NCI-H82 treated with DMSO at 0.1 percent for 48 hours (cell line): ENCODE data around the gene EHD3.

Experiments
- DNase-seq: peaks from one replicate; lab custom pipeline; 2025; ENCODE audit not compliant: unreplicated experiment; lab: John Stamatoyannopoulos, UW

EHD3 gene

DNA sequence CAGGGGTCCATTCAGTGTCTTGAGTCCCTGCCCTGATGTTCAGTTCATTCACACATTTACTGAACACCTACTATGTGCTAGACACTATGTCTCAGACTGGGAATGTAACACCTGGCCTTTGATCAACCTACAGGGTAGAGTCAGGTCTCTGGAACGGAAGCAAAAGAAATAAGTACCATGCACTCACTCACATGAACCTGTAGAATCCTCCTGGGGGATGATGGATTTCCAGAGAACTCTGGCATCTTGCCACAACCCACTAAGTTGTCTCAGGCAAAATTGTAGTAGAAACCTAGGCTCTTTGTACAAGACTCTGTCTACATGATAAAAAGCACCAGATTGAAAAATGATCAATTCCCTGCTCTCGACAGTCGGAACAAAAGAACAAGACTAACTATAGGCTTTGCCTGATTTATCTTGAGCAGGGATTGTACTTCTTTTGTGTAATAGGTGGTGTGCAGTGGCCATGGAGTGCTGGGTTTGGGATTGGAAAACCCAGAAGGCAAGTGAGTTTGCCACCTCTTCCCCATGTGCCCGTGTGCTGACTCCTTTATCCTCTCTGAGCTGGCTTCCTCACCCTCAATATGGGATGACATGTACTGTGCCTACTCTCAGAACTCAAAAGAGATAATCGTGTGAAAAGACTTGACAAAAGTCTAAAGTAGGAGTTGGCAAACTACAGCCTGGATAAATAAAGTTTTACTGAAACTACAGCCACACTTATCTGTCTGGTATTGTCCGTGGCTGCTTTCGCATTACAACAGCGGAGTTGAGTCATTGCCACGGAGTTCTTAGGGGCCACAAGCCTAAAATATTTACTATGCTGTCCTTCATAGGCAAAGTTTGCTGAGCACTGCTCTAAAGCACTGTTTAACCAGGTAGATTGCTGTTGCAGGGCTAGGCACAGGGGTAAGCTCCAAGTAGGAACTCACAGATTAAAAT is 21.0 kb upstream of the EHD3 start:
- DNase-seq, result peak; percentile 2

DNA sequence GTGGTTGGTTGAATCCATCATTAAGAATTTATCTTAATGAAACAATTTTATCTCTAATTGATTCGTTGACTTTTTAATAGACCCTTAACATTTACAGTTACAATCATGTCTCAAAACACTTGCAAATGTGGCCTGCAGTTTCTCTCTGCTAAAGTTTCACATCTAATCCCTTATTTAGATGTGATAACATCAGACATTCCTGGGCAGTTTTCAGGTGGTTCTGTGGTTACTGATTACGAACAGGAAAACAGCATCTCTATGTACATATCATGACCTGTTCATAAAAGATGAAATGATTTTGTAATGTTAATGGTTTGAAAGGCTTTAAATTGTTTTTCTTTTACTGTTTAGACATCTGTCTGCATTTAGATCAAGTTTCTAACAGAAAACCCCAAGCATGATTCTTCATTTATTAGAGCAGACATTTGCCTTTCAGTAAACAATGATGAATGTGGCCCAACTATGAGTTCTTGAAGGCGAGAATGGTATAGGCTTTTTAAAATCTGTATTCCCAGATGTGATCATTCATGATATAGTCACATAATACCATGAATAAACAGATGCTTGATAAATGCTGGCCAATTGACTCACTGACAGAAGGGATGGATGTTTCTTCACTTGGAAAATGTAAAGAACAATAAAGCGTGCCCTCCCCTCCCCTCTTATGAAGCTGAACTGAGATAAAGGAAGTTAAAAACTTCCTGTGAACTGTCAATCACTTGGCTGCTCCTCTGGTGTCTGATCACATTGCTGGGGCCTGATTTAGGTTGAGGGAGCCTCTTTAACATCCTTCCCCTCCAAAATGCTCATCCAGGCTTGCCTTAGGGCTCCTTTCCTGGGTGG is 20.1 kb upstream of the EHD3 start:
- no peak for DNase-seq

DNA sequence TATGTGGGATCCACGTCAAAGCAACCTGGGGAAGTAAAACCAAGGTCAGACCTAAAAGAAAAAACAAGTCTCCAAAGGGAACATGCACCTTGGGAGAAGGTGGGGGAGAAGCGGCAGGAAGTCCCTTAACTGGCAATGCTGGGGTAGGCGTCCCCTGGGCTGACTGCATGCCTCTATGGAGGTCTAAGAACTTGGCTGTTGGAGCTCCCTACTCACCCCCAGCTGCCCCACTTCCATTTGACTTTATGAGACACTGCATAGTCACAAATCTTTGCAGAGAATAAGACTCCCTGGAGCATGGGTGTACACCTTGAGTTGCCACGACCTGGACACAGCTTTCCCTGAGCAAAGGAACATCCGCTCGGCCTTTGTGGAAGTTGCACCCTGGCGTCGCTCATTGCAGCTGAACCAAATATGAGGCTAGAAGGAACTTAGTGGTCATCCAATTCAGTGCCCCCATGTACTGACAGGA is 19.5 kb upstream of the EHD3 start:
- DNase-seq, result no peak

DNA sequence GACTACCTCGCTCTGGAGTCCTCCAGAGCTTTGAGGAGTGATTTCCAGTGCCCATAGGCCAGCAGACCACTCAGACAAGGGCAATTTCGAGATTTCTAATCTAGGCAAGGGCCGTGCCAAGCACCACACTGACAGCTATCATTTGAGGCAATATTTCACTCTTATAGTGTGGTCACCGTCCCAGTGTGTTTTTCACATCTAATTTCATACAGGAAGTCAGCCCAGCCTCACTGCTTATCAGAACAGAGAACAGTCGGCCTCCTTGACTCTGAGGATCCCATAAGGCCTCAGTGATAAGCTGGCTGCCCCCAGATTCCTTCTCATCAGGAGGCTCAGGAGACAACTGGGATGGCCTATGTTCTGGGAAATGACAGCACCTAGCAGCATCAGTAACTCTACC is 17.2 kb upstream of the EHD3 start:
- no peak for DNase-seq

DNA sequence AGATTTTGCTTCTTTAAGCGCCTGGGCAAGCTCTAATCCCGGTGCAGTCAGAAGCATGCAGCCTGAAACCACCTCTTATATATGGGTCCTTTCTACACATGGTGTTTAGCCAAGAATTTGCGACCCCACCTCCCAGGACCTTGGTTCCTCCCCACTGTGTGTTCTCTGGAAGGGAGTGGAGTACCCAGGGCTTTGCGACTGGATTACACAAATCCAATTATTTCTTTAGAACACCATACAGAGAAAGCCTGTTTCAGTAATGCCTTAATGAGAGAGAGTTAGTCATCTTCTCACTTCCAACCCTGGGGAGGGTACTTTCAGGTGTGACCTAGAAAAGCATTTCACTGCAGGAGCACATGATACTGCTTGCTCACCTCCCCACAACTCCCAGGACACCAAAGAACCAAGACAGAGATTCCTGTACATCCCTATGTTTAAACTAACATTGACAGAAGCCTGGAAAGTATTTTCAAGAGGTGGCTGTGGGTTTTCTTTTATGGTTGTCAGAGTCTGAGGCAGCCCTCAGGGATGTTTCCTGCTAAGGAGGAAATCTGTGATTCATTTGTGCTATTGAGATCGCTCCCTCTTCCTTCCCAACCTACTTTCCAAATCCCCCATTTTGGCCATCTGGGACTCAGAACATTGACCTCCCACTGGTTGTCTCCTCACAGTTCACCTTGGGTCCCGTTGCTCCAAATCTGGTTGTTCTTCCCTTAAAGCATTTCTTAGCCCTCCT is 16.3 kb upstream of the EHD3 start, which contains the start of gene CAPN14:
Gene CAPN14 (minus strand): TSS at position 51 of the 736 bp plus-strand sequence. CDS start 12,068 bp downstream, outside the sequence.
- peak; percentile 75 for DNase-seq

DNA sequence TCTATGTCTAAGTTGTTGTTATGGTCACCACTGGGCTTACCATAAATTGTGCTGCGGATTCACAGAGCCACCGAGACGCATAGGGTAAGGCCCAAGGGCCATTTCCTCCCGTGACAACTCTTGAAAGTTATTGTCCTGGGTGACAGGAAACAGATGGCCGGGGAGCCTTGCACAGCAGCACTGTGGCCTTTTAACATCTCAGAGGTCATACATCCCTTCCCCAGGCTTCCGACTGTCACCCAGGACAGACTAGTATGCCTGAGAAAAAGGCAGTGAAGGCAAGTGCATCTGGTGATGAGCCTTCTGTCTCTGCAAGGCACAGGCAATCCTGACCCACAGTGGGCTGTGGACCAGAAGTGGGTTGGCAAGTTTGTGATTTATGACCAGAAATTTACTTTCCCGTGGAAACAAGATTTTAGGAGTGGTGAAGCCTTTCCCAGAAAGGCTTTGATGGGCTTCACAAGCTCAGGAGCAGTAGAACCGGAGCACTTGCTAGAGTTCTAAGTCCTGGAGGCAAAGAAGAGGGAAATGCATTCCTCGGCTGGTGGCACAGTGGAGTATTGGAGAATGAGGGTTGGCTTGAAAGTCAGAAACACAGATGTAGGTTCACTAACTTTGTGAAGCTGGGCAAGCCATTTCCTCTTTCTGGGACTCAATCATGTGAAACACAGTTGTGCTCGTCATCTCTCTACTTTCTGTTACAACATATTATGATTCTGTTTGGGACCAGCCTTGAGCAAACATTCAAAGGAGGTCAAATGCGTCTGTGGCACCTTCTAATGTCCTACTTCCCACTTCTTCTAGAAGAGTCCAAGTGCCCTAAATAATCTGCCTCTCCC is 14.6 kb upstream of the EHD3 start:
- no peak for DNase-seq

DNA sequence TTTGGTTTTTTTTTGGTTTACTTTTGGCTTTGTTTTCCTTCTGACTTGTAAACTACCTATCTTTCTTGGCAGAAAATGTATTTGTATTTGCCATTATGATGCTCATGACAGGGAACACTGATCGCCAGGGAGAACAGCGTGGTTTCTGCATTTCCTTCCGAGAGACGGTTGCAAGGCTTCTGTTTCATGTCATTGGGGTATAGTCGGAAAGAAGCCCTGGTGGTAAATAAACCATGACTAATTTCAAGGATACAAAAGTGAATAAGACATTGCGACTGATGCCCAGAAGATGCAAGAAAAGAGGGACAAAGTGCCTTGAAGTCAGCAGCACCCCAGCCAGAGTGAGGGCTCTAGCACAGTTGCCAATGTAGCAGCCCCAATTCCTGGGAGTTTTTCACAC is 12.4 kb upstream of the EHD3 start:
- no peak for DNase-seq

DNA sequence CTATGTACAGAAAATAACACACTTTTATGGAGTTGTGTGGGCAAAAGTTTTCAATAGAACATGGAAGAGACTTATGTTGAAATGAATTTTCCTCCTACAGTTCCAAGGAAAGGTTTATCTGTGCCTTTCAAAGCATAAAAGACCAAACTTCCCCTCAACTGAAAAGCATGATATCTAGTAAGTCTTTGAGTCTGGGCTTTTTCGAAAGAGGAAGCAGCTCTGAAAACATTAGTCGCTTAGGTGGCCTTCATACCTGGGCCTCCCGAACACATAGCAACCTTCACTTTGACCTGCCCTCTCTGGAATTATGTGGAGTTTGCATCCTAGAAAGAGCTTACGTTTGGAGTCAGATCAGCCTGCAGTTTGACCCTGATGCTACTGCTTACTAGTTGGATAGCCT is 11.9 kb upstream of the EHD3 start:
- DNase-seq, result no peak

DNA sequence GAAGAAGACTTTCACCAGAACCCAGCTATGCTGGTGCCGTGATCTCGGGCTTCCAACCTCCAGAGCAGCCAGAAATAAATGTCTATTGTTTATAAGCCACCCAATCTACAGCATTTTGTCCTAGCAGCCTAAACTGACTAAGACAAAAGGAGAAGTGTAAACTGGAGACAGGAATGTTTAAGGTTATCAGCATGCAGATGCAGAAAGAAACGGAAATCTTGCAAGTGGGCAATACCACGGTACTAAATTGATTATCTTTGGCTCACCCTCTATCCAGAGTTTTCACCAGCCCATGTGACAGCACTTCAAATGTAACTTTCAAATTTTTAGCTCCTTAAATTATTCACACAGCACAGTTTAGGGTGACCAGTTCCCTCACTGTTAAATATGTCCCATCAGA is 10.9 kb upstream of the EHD3 start:
- DNase-seq, result no peak

DNA sequence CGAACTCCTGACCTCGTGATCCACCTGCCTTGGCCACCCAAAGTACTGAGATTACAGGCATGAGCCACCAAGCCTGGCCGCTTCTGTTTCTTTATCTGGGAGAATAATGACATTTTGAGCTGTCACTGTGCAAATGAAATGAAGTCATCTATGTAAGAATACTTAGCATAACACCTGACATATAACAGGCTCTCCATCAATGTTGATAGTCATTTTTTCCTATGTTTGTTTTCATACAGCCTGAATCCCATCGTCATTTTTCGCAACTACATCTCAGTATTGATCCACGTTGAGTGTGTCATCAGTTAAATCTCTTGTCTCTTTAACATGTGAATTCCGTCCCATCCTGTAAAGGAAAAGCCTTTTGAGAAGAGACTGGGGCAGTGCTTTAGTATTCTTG is 10.2 kb upstream of the EHD3 start:
- no peak for DNase-seq

DNA sequence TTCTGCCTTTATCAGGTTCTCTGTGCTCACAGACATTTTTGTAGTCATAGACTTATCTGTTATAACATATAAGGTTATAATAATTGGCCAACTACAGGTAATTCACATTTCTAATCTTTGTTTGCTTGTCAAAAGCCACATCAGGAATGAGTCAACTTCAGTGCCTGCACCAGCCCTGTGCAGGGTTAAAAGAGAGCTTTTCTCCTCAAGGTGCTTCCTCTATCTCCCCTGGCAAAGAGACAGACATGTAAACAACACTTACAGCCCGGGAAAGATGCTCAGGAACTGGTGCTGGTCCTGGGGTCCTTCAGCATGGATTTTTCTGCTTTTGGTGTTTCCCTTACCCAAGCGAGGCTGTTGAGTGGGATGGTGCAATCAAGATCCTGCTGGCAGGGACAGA is 7.7 kb upstream of the EHD3 start:
- no peak for DNase-seq

DNA sequence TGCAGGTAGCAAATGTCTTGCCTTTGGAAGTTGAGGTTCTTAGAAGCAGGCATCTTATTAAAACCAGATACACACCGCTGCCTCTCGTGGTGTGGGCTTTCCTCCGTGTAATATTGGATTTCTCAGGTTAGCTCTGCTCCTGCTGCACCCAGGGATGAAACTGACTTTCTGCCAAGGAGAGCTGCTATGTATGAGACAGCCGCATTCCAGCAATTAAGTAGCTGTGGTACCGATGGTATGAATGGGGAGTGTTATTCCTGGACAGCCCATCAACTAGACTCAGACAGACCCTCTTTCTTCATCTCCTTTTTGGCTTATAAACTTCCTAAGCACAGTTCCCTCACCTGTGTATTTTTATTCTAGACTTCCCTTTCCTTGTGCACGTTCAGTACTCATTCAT is 6.8 kb upstream of the EHD3 start:
- no peak for DNase-seq

DNA sequence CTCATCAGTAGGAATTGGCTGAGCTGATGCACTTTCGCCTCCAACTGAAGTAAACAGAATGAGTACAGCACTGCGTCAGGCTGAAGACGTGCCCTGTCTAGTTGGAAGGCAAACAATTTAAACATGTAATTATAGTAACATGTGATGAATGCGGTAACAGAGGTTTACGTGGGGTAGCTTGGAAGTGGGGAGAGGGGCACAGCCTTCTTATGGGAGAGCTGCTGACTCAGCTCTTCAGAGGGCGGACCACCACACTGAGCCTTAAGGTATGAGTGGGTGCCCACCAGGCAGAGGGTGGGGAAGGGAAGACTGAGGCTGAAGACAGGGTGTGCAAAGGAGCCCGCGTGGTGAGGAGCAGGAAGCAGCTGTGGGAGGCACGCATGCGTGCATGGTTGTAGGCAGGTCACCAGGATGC is 6.2 kb upstream of the EHD3 start:
- no peak for DNase-seq

DNA sequence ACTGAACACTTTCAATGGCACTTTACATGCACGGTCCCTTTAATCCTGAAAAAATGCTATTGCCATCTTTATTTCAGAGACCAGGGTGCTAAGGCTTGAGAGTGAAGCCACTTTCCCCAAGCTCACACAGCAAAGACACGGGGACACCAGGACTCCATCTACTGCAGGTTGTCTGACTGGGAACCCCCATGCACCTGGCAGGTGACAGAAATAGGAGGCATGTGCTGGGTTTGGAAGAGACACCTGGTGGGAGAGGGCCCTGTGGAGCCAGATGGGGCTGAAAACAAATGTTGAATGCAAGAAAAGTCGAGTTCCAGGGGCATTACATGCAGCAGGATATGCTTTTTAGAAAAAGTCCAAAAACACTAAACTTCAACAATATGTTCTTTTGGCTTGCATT is 5.2 kb upstream of the EHD3 start:
- DNase-seq, result no peak

DNA sequence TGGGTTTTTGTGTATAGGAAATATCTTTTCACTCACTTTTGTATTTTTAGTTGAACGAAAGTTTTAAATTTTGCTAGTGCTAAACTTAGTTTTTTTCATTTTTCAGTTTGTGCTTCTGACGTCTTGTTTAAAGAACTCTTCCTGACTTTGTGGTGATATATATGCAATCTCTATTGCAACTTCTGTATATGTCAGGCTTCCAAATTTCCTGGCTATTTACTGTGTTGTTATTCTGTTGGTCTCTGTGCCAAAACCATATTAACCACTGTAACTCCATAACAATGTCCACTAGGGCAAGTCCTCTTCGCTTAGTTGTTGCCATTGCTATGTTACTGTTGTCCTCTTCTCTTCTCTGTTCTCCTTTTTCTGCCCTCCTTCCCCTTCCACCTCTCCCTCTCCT is 3.2 kb upstream of the EHD3 start:
- no peak for DNase-seq

DNA sequence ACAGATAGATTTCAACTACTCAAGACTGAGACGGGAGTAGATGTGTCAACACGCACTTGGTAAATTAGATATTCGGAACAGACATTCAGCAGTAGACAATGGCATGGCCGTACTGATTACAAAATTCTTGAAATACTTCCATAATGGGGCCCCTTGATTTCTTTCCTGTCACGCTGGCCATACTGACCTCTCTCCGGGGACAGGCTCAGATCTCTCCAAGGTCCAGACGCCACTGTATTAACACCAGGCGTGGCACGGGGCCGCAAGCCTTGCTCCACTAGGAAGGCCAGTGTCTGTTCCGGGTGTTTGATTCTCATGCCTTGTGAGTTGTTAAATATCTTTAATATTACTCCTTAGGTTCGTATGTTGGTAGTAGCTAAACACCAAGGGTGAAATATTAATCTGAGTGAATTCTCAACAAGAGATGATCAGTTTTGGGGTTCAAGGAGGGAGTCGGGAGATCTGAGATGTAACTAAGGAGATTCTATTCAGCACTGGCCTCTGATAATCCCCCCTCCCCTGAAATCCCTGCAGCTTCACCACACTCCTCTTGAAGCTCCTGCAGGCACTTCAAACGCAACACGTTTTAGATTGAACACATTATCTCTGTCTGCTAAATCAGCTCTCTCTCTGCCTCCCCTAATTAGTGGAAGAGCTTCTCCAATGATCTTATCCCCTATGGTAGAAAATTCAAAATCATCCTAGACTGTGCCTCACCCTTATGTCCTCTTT is 2.2 kb upstream of the EHD3 start:
- peak; percentile 35 for DNase-seq

DNA sequence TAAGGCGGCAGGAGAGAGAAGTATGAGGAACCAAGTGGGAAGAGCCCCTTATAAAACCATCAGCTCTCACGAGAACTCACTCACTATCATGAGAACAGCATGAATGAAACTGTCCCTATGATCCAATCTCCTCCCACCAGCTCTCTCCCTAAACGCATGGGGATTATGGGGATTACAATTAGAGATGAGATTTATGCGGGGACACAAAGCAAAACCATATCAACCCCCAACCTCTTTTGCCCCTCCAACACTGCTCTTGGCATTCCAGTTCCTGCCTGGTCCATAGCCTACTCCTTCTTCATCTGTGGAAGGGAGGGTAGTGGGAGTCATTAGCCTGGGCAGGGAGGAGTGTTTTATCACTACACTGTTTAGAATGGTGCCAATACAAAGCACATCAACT is 1.4 kb upstream of the EHD3 start:
- DNase-seq, result peak; percentile 91

DNA sequence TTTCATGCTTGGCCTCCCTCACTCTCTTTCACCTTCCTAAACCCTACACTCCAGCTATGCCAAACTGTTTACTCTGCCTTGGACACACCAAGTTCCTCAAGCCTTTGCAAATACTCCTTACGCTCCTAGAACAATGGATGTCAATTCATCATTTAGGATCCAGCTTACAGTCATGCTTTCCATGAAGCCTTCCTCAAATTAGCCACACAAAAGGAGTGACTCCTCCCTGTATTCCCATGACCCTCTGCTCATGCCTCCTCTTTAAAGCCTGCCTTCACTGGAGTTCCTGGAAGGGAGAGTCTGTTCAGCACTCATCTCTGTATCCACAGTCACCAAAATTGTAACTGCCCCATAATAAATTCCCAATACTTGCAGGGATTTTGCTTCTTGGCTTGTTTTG is 721 bp upstream of the EHD3 start:
- no peak for DNase-seq

DNA sequence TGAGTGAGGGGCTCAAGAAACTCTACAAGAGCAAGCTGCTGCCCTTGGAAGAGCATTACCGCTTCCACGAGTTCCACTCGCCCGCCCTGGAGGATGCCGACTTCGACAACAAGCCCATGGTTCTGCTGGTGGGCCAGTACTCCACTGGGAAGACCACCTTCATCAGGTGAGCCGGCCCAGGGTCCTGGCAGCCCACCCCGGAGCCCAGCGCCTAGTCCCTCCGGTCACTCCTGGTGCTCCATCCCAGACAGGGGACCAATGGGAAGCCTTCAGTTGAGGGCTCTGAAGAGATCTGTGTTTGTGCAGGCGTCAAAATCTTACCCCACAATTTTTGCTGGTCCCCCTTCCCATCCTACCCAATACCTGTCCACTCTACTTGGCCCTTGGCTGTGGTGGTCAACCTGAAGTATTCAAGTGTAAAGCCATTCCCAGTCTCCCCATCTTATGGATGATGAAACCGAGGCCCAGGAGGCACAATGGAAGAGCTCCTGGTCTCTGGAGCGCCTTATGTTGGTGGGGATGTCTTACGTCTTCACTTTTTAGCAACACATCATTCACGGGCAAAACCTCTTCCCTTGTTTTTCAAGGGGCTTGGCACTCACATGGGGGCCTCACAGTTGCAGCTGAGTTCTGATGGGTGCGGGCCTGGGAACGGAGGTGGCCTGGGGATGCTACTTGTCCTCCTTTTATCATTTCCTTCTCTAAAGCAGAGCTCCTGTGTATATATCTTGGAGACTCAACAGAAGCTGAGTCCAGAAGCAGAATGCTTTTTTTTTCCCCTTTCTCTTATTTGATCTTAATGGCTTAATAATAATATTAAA is 941 bp downstream of the EHD3 start:
- no peak for DNase-seq
